ENCODE measurements around the gene SYP. TPM values are rescaled to one million over a fixed set of nuclear protein-coding genes. Genes with fewer than 3 reads are reported as not detected.

The SYP gene
- polyA plus RNA-seq (2012; rRNA removed), result 0.76 and 0.93 TPM in 2 replicates
- 0.90 and 1.6 TPM in 2 replicates for polyA plus RNA-seq (2012; cell fraction: cytosol; rRNA removed)
- 1.3 and 1.5 TPM in 2 replicates for polyA plus RNA-seq (2012; cell fraction: nucleus; rRNA removed)

DNA sequence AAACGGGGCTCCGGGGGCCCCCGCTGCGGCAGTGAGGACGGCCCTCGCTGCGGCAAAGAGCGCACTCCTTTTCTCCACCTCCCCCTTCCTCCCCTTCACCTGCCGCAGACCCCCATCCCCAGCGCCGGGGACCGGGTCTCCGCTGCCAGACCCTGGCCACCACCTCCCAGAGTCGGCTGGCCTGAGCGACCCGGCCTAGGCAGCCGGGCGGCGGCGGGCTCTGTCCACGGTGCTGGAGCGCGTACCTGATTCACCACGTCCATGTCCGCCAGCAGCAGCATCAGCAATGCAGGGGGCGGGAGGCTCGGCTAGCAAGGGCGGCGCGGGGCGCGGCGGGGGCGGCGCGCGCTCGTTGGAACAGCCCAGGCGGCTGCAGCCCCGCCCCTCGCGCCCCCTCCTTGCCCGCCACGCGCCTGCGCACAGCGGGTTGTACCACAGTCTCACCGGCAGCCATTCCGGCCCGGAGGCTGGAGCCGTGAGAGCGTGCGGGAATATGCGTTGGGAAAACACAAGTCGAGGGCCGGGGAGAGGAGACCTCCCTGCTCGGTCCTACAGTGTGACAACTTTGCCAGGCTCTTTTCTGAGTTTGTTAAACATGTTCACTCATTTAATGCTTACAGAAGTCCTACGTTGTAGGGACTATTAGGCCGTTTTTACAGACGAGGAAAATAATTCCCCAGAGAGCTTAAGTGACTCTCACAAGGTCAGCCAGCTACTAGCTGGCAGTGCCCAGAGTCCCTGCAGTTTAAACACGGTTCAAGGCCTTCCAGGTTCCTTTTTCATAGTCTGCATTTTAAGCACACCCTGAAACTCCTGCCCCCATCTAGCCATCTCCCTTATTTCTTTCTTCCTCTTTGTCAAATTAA lies at the start of gene SYP:
Gene SYP (minus strand): TSS at position 288 of the 866 bp plus-strand sequence. CDS start 7 bp downstream, at position 281.
- H3K27ac ChIP-seq (ENCODE audit: low read depth in 2 of 2, low read length in 1 of 2), result peak within 1 kb of the TSS in 1 of 2 experiments; percentile 71; a peak in 2 of 4 replicates
- H3F3A ChIP-seq (replicated peaks; ENCODE audit: insufficient read depth), result no peaks in the 10 kb centered on the region
- H3K9ac ChIP-seq, result no peak within 1 kb of the TSS
- H3K36me3 ChIP-seq (replicated peaks in 1 of 2; ENCODE audit: control insufficient read depth in 1 of 2, insufficient read depth in 2 of 2, low read length in 1 of 2), result no peaks in the 10 kb centered on the region
- peaks cover 24% of the 10 kb centered on the region for H3K27me3 ChIP-seq (ENCODE audit: insufficient read depth)
- H3K9me3 ChIP-seq, result no peaks in the 10 kb centered on the region
- peak within 1 kb of the TSS; percentile 42 to 49 for H3K4me3 ChIP-seq (ENCODE audit: low read depth in 2 of 2, low read length in 1 of 2)
- H3K4me1 ChIP-seq (ENCODE audit: control insufficient read depth in 1 of 2, insufficient read depth in 2 of 2, low read depth in 1 of 2, low read length in 1 of 2), result no peaks in the 10 kb centered on the region; a peak in 1 of 4 replicates
- H2AFZ ChIP-seq (ENCODE audit: low read depth), result peak within 1 kb of the TSS; percentile 91; the same call in 1 of the 2 replicates
- no peaks in the 10 kb centered on the region for H3K9me2 ChIP-seq
- ChIA-PET CTCF (no interaction called here), POLR2A (no interaction called here)
- 2% methylated on average over 23 of the region's 61 CpGs for WGBS (ENCODE audit: low lambda C conversion rate)
- DNase-seq, result peak; percentile 99
- no peaks in the 10 kb centered on the region for H4K20me1 ChIP-seq (ENCODE audit: insufficient read depth)
- TF ChIP-seq FOXM1 (IDR thresholded peaks at IDR 0.05; ENCODE audit: low read depth), result no peak
- TF ChIP-seq POLR2AphosphoS5 (IDR thresholded peaks at IDR 0.05; ENCODE audit: low read depth, low read length), result peak; percentile 89
- TF ChIP-seq TAF1 (IDR thresholded peaks at IDR 0.05; ENCODE audit: borderline replicate concordance, low read depth, low read length), result peak; percentile 70; the same call in 1 of the 2 replicates
- TF ChIP-seq CHD2 (IDR thresholded peaks at IDR 0.05; ENCODE audit: low read length, partially characterized antibody), result peak; percentile 33
- TF ChIP-seq, protein P1, sequence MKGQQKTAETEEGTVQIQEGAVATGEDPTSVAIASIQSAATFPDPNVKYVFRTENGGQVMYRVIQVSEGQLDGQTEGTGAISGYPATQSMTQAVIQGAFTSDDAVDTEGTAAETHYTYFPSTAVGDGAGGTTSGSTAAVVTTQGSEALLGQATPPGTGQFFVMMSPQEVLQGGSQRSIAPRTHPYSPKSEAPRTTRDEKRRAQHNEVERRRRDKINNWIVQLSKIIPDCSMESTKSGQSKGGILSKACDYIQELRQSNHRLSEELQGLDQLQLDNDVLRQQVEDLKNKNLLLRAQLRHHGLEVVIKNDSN (IDR thresholded peaks at IDR 0.05; ENCODE audit: borderline replicate concordance, low read depth), result no peak
- TF ChIP-seq YY1 (IDR thresholded peaks at IDR 0.05; ENCODE audit: low read depth), result peak; percentile 81; the same call in 1 of the 2 replicates
- TF ChIP-seq, protein P2, sequence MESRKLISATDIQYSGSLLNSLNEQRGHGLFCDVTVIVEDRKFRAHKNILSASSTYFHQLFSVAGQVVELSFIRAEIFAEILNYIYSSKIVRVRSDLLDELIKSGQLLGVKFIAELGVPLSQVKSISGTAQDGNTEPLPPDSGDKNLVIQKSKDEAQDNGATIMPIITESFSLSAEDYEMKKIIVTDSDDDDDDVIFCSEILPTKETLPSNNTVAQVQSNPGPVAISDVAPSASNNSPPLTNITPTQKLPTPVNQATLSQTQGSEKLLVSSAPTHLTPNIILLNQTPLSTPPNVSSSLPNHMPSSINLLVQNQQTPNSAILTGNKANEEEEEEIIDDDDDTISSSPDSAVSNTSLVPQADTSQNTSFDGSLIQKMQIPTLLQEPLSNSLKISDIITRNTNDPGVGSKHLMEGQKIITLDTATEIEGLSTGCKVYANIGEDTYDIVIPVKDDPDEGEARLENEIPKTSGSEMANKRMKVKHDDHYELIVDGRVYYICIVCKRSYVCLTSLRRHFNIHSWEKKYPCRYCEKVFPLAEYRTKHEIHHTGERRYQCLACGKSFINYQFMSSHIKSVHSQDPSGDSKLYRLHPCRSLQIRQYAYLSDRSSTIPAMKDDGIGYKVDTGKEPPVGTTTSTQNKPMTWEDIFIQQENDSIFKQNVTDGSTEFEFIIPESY (IDR thresholded peaks at IDR 0.05; ENCODE audit: borderline replicate concordance, low read depth), result peak; percentile 85; the same call in 1 of the 2 replicates
- TF ChIP-seq, protein P3, sequence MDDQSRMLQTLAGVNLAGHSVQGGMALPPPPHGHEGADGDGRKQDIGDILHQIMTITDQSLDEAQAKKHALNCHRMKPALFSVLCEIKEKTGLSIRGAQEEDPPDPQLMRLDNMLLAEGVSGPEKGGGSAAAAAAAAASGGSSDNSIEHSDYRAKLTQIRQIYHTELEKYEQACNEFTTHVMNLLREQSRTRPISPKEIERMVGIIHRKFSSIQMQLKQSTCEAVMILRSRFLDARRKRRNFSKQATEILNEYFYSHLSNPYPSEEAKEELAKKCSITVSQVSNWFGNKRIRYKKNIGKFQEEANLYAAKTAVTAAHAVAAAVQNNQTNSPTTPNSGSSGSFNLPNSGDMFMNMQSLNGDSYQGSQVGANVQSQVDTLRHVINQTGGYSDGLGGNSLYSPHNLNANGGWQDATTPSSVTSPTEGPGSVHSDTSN (IDR thresholded peaks at IDR 0.05), result no peak
- TF ChIP-seq NRF1 (IDR thresholded peaks at IDR 0.05; ENCODE audit: low read depth, low read length), result peak; percentile 85
- TF ChIP-seq EP300 (IDR thresholded peaks at IDR 0.05; ENCODE audit: borderline replicate concordance in 1 of 2, low read depth in 1 of 2, low read length in 1 of 2), result peak; percentile 89 to 96; a peak in 3 of 4 replicates
- TF ChIP-seq, protein P4, sequence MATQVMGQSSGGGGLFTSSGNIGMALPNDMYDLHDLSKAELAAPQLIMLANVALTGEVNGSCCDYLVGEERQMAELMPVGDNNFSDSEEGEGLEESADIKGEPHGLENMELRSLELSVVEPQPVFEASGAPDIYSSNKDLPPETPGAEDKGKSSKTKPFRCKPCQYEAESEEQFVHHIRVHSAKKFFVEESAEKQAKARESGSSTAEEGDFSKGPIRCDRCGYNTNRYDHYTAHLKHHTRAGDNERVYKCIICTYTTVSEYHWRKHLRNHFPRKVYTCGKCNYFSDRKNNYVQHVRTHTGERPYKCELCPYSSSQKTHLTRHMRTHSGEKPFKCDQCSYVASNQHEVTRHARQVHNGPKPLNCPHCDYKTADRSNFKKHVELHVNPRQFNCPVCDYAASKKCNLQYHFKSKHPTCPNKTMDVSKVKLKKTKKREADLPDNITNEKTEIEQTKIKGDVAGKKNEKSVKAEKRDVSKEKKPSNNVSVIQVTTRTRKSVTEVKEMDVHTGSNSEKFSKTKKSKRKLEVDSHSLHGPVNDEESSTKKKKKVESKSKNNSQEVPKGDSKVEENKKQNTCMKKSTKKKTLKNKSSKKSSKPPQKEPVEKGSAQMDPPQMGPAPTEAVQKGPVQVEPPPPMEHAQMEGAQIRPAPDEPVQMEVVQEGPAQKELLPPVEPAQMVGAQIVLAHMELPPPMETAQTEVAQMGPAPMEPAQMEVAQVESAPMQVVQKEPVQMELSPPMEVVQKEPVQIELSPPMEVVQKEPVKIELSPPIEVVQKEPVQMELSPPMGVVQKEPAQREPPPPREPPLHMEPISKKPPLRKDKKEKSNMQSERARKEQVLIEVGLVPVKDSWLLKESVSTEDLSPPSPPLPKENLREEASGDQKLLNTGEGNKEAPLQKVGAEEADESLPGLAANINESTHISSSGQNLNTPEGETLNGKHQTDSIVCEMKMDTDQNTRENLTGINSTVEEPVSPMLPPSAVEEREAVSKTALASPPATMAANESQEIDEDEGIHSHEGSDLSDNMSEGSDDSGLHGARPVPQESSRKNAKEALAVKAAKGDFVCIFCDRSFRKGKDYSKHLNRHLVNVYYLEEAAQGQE (IDR thresholded peaks at IDR 0.05; ENCODE audit: low read depth, low read length), result peak; percentile 99
- TF ChIP-seq, protein P5, sequence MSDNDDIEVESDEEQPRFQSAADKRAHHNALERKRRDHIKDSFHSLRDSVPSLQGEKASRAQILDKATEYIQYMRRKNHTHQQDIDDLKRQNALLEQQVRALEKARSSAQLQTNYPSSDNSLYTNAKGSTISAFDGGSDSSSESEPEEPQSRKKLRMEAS (IDR thresholded peaks at IDR 0.05; ENCODE audit: low read depth), result peak; percentile 66
- TF ChIP-seq, protein P6, sequence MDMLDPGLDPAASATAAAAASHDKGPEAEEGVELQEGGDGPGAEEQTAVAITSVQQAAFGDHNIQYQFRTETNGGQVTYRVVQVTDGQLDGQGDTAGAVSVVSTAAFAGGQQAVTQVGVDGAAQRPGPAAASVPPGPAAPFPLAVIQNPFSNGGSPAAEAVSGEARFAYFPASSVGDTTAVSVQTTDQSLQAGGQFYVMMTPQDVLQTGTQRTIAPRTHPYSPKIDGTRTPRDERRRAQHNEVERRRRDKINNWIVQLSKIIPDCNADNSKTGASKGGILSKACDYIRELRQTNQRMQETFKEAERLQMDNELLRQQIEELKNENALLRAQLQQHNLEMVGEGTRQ (IDR thresholded peaks at IDR 0.05; ENCODE audit: borderline replicate concordance, low read depth, low read length), result no peak
- TF ChIP-seq MXI1 (IDR thresholded peaks at IDR 0.05; ENCODE audit: low read depth, low read length), result peak; percentile 75
- TF ChIP-seq RAD21 (IDR thresholded peaks at IDR 0.05; ENCODE audit: low read length), result 0 out of 2 replicates have a peak, but pooled peaks have one; percentile 3
- peak within 1 kb of the TSS; percentile 71 for H3K4me2 ChIP-seq
- H3K79me2 ChIP-seq (ENCODE audit: insufficient read depth), result no peaks in the 10 kb centered on the region

All from SK-N-SH (cell line).